HG03280 (cell line): ENCODE data around the gene HSD17B4.
A peak's percentile ranks its signal among the peaks of the same experiment; 100 is the strongest.
"Not testable (repeated sequence)": the region's sequence is repeated elsewhere in the genome, so short reads cannot be mapped to it uniquely, and the experiment has no call there.

Experiments
- ATAC-seq: cut with Tn5 transposase; IDR thresholded peaks from one replicate; pipeline ENCODE4 v1.9.1; 2021; ENCODE audit warnings: mild to moderate bottlenecking, moderate library complexity; ENCODE audit not compliant: unreplicated experiment

The HSD17B4 gene

GRCh38 chr5:119432674-119433237 lies 19.5 kb upstream of the HSD17B4 start:
- ATAC-seq = not testable (repeated sequence)

GRCh38 chr5:119435436-119436132 lies 16.7 kb upstream of the HSD17B4 start:
- peak; percentile 87 for ATAC-seq

GRCh38 chr5:119437785-119438586 lies 14.3 kb upstream of the HSD17B4 start:
- ATAC-seq = not testable (repeated sequence)

- ATAC-seq = not testable (repeated sequence)
Observed at GRCh38 chr5:119438587-119438917, 13.7 kb upstream of the HSD17B4 start.

- ATAC-seq = no peak
Observed at GRCh38 chr5:119439140-119439631, 13.1 kb upstream of the HSD17B4 start.

- not testable (repeated sequence) for ATAC-seq
Observed at GRCh38 chr5:119439632-119440031, 12.7 kb upstream of the HSD17B4 start.

- not testable (repeated sequence) for ATAC-seq
Observed at GRCh38 chr5:119444643-119445042, 7.7 kb upstream of the HSD17B4 start.

- no peak for ATAC-seq
Observed at GRCh38 chr5:119445544-119445943, 6.8 kb upstream of the HSD17B4 start.

GRCh38 chr5:119449882-119450281 lies 2.4 kb upstream of the HSD17B4 start:
- ATAC-seq = no peak

GRCh38 chr5:119450627-119451026 lies 1.7 kb upstream of the HSD17B4 start:
- ATAC-seq = not testable (repeated sequence)

- no peak for ATAC-seq
Observed at GRCh38 chr5:119451561-119451960, 736 bp upstream of the HSD17B4 start.

- no peak for ATAC-seq
Observed at GRCh38 chr5:119452060-119452372, 281 bp upstream of the HSD17B4 start.

GRCh38 chr5:119453040-119453373 lies 710 bp downstream of the HSD17B4 start:
- ATAC-seq = peak; percentile 17

GRCh38 chr5:119454171-119454570 lies 1.9 kb downstream of the HSD17B4 start:
- no peak for ATAC-seq

- ATAC-seq = no peak
Observed at GRCh38 chr5:119458911-119459632, 6.8 kb downstream of the HSD17B4 start.

- ATAC-seq = no peak
Observed at GRCh38 chr5:119465640-119466039, 13.3 kb downstream of the HSD17B4 start.

GRCh38 chr5:119468286-119468685 lies 16.0 kb downstream of the HSD17B4 start:
- no peak for ATAC-seq

GRCh38 chr5:119470105-119470763 lies 17.9 kb downstream of the HSD17B4 start:
- no peak for ATAC-seq

- ATAC-seq = no peak
Observed at GRCh38 chr5:119470851-119471451, 18.7 kb downstream of the HSD17B4 start.

GRCh38 chr5:119473241-119473640 lies 20.9 kb downstream of the HSD17B4 start:
- ATAC-seq = no peak
